H1 (cell line): ENCODE results near the gene SLC24A4. TPM values are rescaled to one million over a fixed set of nuclear protein-coding genes. Genes with fewer than 3 reads are reported as not detected.

ENCODE experiments used
- CTCF ChIA-PET: fragments of 300-600 bp; sonication (Branson Sonifier 250); formaldehyde crosslinking; loops from one replicate; lab custom pipeline; 2021; ENCODE audit not compliant: partially characterized antibody; lab: Charles Lee
- POLR2A ChIA-PET: fragments of 300-600 bp; sonication (Branson Sonifier 250); formaldehyde crosslinking; loops from one replicate; lab custom pipeline; 2021; ENCODE audit warnings: inconsistent platforms; ENCODE audit not compliant: partially characterized antibody; lab: Charles Lee
- DNase-seq, 2 experiments: peaks; one replicate each; pipeline versions ENCODE4 v3.0.0 to v3.0.0-alpha.2; 2010 to 2022; ENCODE audit warnings: low spot score in 2 of 2, low read depth in 1 of 2, mixed read lengths in 1 of 2
- FAIRE-seq: peaks from 2 replicates; lab custom pipeline; 2011; peaks lifted over from hg19 to GRCh38; lab: Jason Lieb, UNC
- H2AFZ ChIP-seq: 2 replicates; pipeline ENCODE4 v1.8.1; 2012; ENCODE audit warnings: low read length, inconsistent platforms
- H2AK5ac ChIP-seq: 2 replicates; pipeline ENCODE4 v1.6.1; 2013; ENCODE audit warnings: low read depth, low read length
- H2BK120ac ChIP-seq: replicated peaks from 2 replicates; pipeline ENCODE3; 2013; ENCODE audit warnings: low read depth, low read length, inconsistent platforms
- H2BK12ac ChIP-seq: 2 replicates; pipeline ENCODE4 v1.6.1; 2013; ENCODE audit warnings: low read depth, low read length
- H2BK15ac ChIP-seq: 2 replicates; pipeline ENCODE4 v1.6.1; 2013; ENCODE audit warnings: low read length
- H2BK20ac ChIP-seq: 2 replicates; pipeline ENCODE4 v1.6.1; 2013; ENCODE audit warnings: low read length
- H2BK5ac ChIP-seq: 2 replicates; pipeline ENCODE4 v1.6.1; 2013; ENCODE audit warnings: low read depth, low read length
- H3K14ac ChIP-seq: 2 replicates; pipeline ENCODE4 v1.6.1; 2013; ENCODE audit warnings: inconsistent platforms; ENCODE audit not compliant: insufficient read length
- H3K18ac ChIP-seq: 2 replicates; pipeline ENCODE4 v1.6.1; 2013; ENCODE audit warnings: low read length; ENCODE audit errors: extremely low read depth
- H3K23ac ChIP-seq: 2 replicates; pipeline ENCODE4 v1.6.1; 2013; ENCODE audit warnings: inconsistent platforms; ENCODE audit not compliant: insufficient read length
- H3K23me2 ChIP-seq: 2 replicates; pipeline ENCODE4 v1.6.1; 2013; ENCODE audit warnings: low read depth, low read length
- H3K27ac ChIP-seq: 2 replicates; pipeline ENCODE4 v1.6.1; 2011; ENCODE audit warnings: low read depth, low read length, inconsistent platforms
- H3K27me3 ChIP-seq, 4 experiments: replicated peaks in 1 of 4; 1 replicate in 1 of 4; 2 replicates in 3 of 4; pipeline versions ENCODE4 v1.6.1 to v1.8.1; 2011 to 2013; ENCODE audit warnings: low read length in 3 of 4, mild to moderate bottlenecking in 3 of 4, inconsistent platforms in 2 of 4, mixed read lengths in 2 of 4, moderate library complexity in 1 of 4; ENCODE audit not compliant: control insufficient read depth in 3 of 4, insufficient read depth in 3 of 4; ENCODE audit errors: extremely low read depth in 1 of 4
- H3K36me3 ChIP-seq, 4 experiments: 2 replicates each; pipeline versions ENCODE4 v1.6.1 to v1.8.1; 2011 to 2013; ENCODE audit warnings: mild to moderate bottlenecking in 4 of 4, low read length in 3 of 4, moderate library complexity in 2 of 4, control low read depth in 1 of 4, inconsistent platforms in 1 of 4; ENCODE audit not compliant: insufficient read depth in 4 of 4, control insufficient read depth in 2 of 4
- H3K4ac ChIP-seq: replicated peaks from 2 replicates; pipeline ENCODE3; 2013; ENCODE audit warnings: low read length, low read depth, mixed read lengths, inconsistent platforms; ENCODE audit not compliant: insufficient read length
- H3K4me1 ChIP-seq, 4 experiments: replicated peaks in 1 of 4; 1 replicate in 1 of 4; 2 replicates in 3 of 4; pipeline versions ENCODE4 v1.6.1 to v1.8.1; 2011 to 2013; ENCODE audit warnings: low read length in 3 of 4, inconsistent platforms in 2 of 4, mixed read lengths in 1 of 4; ENCODE audit not compliant: insufficient read depth in 4 of 4, control insufficient read depth in 3 of 4
- H3K4me2 ChIP-seq, 2 experiments: 2 replicates each; pipeline versions ENCODE4 v1.6.1 to v1.8.1; 2011 to 2013; ENCODE audit warnings: low read depth in 2 of 2, low read length in 2 of 2, control low read depth in 1 of 2, inconsistent platforms in 1 of 2, mild to moderate bottlenecking in 1 of 2; ENCODE audit not compliant: insufficient read depth in 1 of 2
- H3K4me3 ChIP-seq, 4 experiments: fragments of 200-600, 300-600 bp in 1 of 4; sonication (generic), shearing (Covaris generic), sonication (Bioruptor Twin) in 1 of 4; 2 replicates each; pipeline versions ENCODE4 v1.5.1 to v1.8.1; 2011 to 2016; ENCODE audit warnings: low read length in 4 of 4, low read depth in 3 of 4, control low read depth in 2 of 4, inconsistent platforms in 2 of 4, mild to moderate bottlenecking in 2 of 4, mixed read lengths in 1 of 4, moderate library complexity in 1 of 4; ENCODE audit not compliant: insufficient read depth in 2 of 4; ENCODE audit errors: extremely low read depth in 1 of 4
- H3K56ac ChIP-seq: replicated peaks from 2 replicates; pipeline ENCODE3; 2013; ENCODE audit warnings: low read depth, mild to moderate bottlenecking, mixed read lengths, low read length, inconsistent platforms; ENCODE audit not compliant: insufficient read length
- H3K79me1 ChIP-seq: 2 replicates; pipeline ENCODE4 v1.6.1; 2013; ENCODE audit warnings: low read depth, low read length, control low read depth
- H3K79me2 ChIP-seq, 2 experiments: 2 replicates each; pipeline versions ENCODE4 v1.6.1 to v1.8.1; 2012 to 2013; ENCODE audit warnings: low read length in 2 of 2, mild to moderate bottlenecking in 2 of 2, inconsistent platforms in 1 of 2; ENCODE audit not compliant: insufficient read depth in 2 of 2, control insufficient read depth in 1 of 2
- H3K9ac ChIP-seq, 4 experiments: replicated peaks in 1 of 4; 1 replicate in 1 of 4; 2 replicates in 3 of 4; pipeline versions ENCODE4 v1.6.1 to v1.8.1; 2011 to 2013; ENCODE audit warnings: low read depth in 3 of 4, low read length in 3 of 4, control low read depth in 2 of 4, mild to moderate bottlenecking in 2 of 4, moderate library complexity in 2 of 4, inconsistent platforms in 1 of 4; ENCODE audit errors: extremely low read depth in 1 of 4
- H3K9me3 ChIP-seq, 2 experiments: 2 replicates each; pipeline versions ENCODE4 v1.6.1 to v1.8.1; 2012 to 2013; ENCODE audit warnings: mild to moderate bottlenecking in 2 of 2, moderate library complexity in 2 of 2, control low read depth in 1 of 2, inconsistent platforms in 1 of 2, low read depth in 1 of 2, low read length in 1 of 2, mixed read lengths in 1 of 2; ENCODE audit not compliant: insufficient read depth in 2 of 2
- H4K20me1 ChIP-seq, 2 experiments: replicated peaks in 1 of 2; 2 replicates each; pipeline versions ENCODE3 to v1.8.1; 2011 to 2013; ENCODE audit warnings: inconsistent platforms in 2 of 2, low read length in 2 of 2, mild to moderate bottlenecking in 1 of 2; ENCODE audit not compliant: insufficient read depth in 2 of 2, control insufficient read depth in 1 of 2
- H4K5ac ChIP-seq: 2 replicates; pipeline ENCODE4 v1.6.1; 2013; ENCODE audit warnings: low read length, low read depth, mixed read lengths, inconsistent platforms; ENCODE audit not compliant: insufficient read length
- H4K8ac ChIP-seq: 2 replicates; pipeline ENCODE4 v1.8.0; 2013; ENCODE audit warnings: mild to moderate bottlenecking, moderate library complexity, low read length, inconsistent platforms; ENCODE audit not compliant: insufficient read depth; ENCODE audit errors: extremely low read depth
- H4K91ac ChIP-seq: replicated peaks from 2 replicates; pipeline ENCODE3; 2013; ENCODE audit warnings: low read length, mixed read lengths, inconsistent platforms; ENCODE audit not compliant: insufficient read length
- CEBPB ChIP-seq: IDR thresholded peaks from 2 replicates; pipeline ENCODE4 v1.6.1; 2012; ENCODE audit warnings: low read depth, low read length
- EGR1 ChIP-seq: IDR thresholded peaks from 2 replicates; pipeline ENCODE4 v1.6.1; 2011; ENCODE audit warnings: low read depth, low read length, borderline replicate concordance
- FOSL1 ChIP-seq: IDR thresholded peaks from 2 replicates; pipeline ENCODE4 v1.6.1; 2011; ENCODE audit warnings: mild to moderate bottlenecking, low read depth, low read length, moderate library complexity; ENCODE audit not compliant: insufficient read depth
- RAD21 ChIP-seq, 2 experiments: IDR thresholded peaks in 1 of 2; conservative IDR thresholded peaks in 1 of 2; 2 replicates each; pipeline ENCODE4 v1.6.1; 2011; ENCODE audit warnings: low read depth in 2 of 2, low read length in 2 of 2, improper control_type of control experiment in 1 of 2, inconsistent platforms in 1 of 2, mild to moderate bottlenecking in 1 of 2, moderate library complexity in 1 of 2
- WGBS, 2 experiments: shearing (Covaris generic) in 1 of 2; methylation state at CpG; one replicate each; pipeline versions ENCODE4 v1.1.6 to v1.1.7; 2013 to 2015; ENCODE audit warnings: low lambda C conversion rate in 2 of 2, mixed read lengths in 2 of 2, inconsistent platforms in 1 of 2, low coverage in 1 of 2, missing lambda C conversion rate in 1 of 2; ENCODE audit not compliant: insufficient replicate concordance in 2 of 2, insufficient coverage in 1 of 2, insufficient read length in 1 of 2; ENCODE audit errors: extremely low coverage in 1 of 2, missing lambda C conversion rate in 1 of 2; 5-methylcytosine and 5-hydroxymethylcytosine counted together
- polyA plus RNA-seq, 7 experiments: library from polyadenylated mRNA; depleted of rRNA in 3 of 7; stranded (reverse) in 5 of 7; unstranded in 2 of 7; fragments of >200 nt in 5 of 7; fragments of 200-250 nt in 2 of 7; gene quantifications; 1 replicate in 5 of 7; 2 replicates in 1 of 7; 4 replicates in 1 of 7; pipeline versions ENCODE4 v1.2.1 to v1.2.3, GENCODE V29; 2011 to 2013; ENCODE audit warnings: missing spikeins in 2 of 7, mixed read lengths in 2 of 7
- total RNA-seq: library from RNA; stranded (reverse); fragmentation: NEBNext Ultra II Directional; extraction: Animal tissue kit (Norgen Biotek cat#: 25700); gene quantifications from 2 replicates; pipeline ENCODE4 v1.2.1, GENCODE V29; 2021

The SLC24A4 gene
- total and polyA plus RNA-seq, 2 of the 8 experiments (the other 6 are each of a cell fraction or from before 2014, with no cell fraction given), result 0.27 to 0.89 TPM

- CTCF ChIA-PET, result interaction anchor here (1.9 kb wide), 1 partner anchor 35 kb away, joined by 4 read pairs; no protein-coding TSS in a partner anchor
- TF ChIP-seq FOSL1 (no peak), RAD21 (IDR thresholded peaks at IDR 0.05 in 1 of 2, conservative IDR thresholded peaks at IDR 0.05 in 1 of 2; ENCODE audit: low read depth in 2 of 2, low read length in 2 of 2) (no peak), CEBPB (no peak), EGR1 (no peak)
These were observed 98.8 kb downstream of the SLC24A4 start for GRCh38 chr14:92421751-92422150.

More at GRCh38 chr14:92421751-92422150, 98.8 kb downstream of the SLC24A4 start:
- Histone ChIP-seq H4K5ac (no peak overlapping the region), H2AK5ac (no peak overlapping the region), H4K20me1 (no peaks in the 10 kb centered on the region), H3K27ac (no peak overlapping the region), H3K79me1 (no peaks in the 10 kb centered on the region), H3K4me3 (no peak overlapping the region), H3K9ac (no peak overlapping the region), H2AFZ (no peak overlapping the region), H3K9me3 (no peaks in the 10 kb centered on the region), H3K4me1 (no peaks in the 10 kb centered on the region), H4K8ac (no peak overlapping the region), H3K27me3 (no peaks in the 10 kb centered on the region), H3K36me3 (no peaks in the 10 kb centered on the region), H2BK20ac (no peak overlapping the region), H3K4ac (no peak overlapping the region), H3K23me2 (no peaks in the 10 kb centered on the region), H2BK12ac (no peak overlapping the region), H3K56ac (no peak overlapping the region), H3K14ac (no peak overlapping the region), H3K79me2 (no peaks in the 10 kb centered on the region), H3K4me2 (no peak overlapping the region), H2BK120ac (no peak overlapping the region), H2BK15ac (no peak overlapping the region), H3K18ac (no peak overlapping the region), H4K91ac (no peak overlapping the region), H2BK5ac (no peak overlapping the region), H3K23ac (no peak overlapping the region)
- POLR2A ChIA-PET, result no interaction called here
- no peak for DNase-seq
- WGBS, 2 experiments, result 86% methylated on average over 6 of the region's 6 CpGs; no CpG with 5 or more reads in 1 of the 2 experiments
- no peak for FAIRE-seq
